ENCODE measurements around the gene GTSF1L. TPM values are rescaled to one million over a fixed set of nuclear protein-coding genes. Genes with fewer than 3 reads are reported as not detected.
A peak's percentile ranks its signal among the peaks of the same experiment; 100 is the strongest.

The GTSF1L gene
- total and polyA plus RNA-seq, 2 experiments from 2014 or later: not detected

DNA sequence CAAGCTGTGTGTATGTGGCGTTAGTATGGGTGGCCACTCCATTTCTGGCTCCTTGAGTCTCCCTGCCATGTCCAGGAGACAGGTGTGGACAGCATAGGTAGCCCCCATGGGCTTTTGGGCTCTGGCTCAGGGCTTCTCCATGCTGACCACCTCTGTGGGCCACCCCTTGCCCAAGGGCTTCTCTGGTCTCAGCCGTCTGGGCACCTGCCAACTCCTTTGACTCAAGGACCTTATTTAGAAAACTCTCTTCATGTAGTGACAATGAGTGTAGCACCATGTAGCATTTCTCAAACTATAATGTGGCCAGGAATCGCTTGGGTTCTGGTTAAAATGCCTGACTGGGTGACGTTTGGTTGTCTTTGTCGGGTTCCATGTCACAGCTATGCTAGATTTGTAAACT lies 5.1 kb upstream of the GTSF1L start:
- Histone ChIP-seq H3K27me3 (no peaks in the 10 kb centered on the region), H3K4me3 (no peak overlapping the region), H3K4me1 (ENCODE audit: low read depth) (no peaks in the 10 kb centered on the region), H3K9me3 (ENCODE audit: low read depth) (no peaks in the 10 kb centered on the region), H3K36me3 (no peaks in the 10 kb centered on the region), H3K27ac (no peak overlapping the region)
- no peak for TF ChIP-seq CTCF (IDR thresholded peaks at IDR 0.05; ENCODE audit: low read depth, low read length)
- no peak for DNase-seq (ENCODE audit: low read depth in 1 of 2, low spot score in 1 of 2)

- Histone ChIP-seq H3K27me3 (no peaks in the 10 kb centered on the region), H3K36me3 (no peaks in the 10 kb centered on the region), H3K27ac (no peak overlapping the region), H3K4me1 (ENCODE audit: low read depth) (no peaks in the 10 kb centered on the region), H3K9me3 (ENCODE audit: low read depth) (no peaks in the 10 kb centered on the region), H3K4me3 (no peak overlapping the region)
- peak in 1 of 2 donors; percentile 74 for DNase-seq (ENCODE audit: low read depth in 1 of 2, low spot score in 1 of 2)
- no peak for TF ChIP-seq CTCF (IDR thresholded peaks at IDR 0.05; ENCODE audit: low read depth, low read length)
Observed at GRCh38 chr20:43731469-43731868, 4.7 kb upstream of the GTSF1L start.

DNA sequence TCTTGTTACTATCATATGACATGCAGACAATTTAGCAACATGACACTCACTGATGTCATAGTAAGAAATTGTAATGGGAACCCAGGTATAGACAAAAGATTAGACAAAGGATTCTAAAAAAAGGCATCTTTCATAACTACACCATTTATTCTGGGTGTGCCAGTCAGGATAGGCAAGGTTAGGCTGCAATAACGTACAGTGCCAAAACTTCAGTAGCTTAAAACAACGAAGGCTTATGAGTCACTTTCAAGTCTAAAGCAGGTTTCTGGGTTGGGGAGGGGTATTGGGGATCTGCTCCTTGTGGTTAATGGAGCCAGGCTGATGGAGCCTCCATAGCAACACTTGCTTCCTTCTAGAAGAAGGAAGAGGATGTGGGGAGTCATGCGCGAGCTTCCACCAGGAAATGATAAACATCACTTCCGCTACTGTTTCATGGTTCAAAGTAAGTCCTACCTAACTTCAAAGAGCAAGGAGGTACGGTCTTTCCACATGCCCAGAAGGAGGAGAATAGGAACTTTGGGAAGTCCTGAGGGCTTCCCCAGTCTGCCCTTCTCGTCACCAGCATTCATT lies 2.0 kb upstream of the GTSF1L start:
- Histone ChIP-seq H3K36me3 (no peaks in the 10 kb centered on the region), H3K9me3 (ENCODE audit: low read depth) (no peaks in the 10 kb centered on the region), H3K4me1 (ENCODE audit: low read depth) (no peaks in the 10 kb centered on the region), H3K27me3 (no peaks in the 10 kb centered on the region), H3K4me3 (no peak overlapping the region), H3K27ac (no peak overlapping the region)
- no peak for DNase-seq (ENCODE audit: low read depth in 1 of 2, low spot score in 1 of 2)
- no peak for TF ChIP-seq CTCF (IDR thresholded peaks at IDR 0.05; ENCODE audit: low read depth, low read length)

- Histone ChIP-seq H3K4me3 (no peak overlapping the region), H3K27ac (no peak overlapping the region), H3K27me3 (no peaks in the 10 kb centered on the region), H3K4me1 (ENCODE audit: low read depth) (no peaks in the 10 kb centered on the region), H3K9me3 (ENCODE audit: low read depth) (no peaks in the 10 kb centered on the region), H3K36me3 (no peaks in the 10 kb centered on the region)
- no peak for TF ChIP-seq CTCF (IDR thresholded peaks at IDR 0.05; ENCODE audit: low read depth, low read length)
- DNase-seq (ENCODE audit: low read depth in 1 of 2, low spot score in 1 of 2): no peak
Observed at GRCh38 chr20:43727980-43728590, 1.3 kb upstream of the GTSF1L start.

DNA sequence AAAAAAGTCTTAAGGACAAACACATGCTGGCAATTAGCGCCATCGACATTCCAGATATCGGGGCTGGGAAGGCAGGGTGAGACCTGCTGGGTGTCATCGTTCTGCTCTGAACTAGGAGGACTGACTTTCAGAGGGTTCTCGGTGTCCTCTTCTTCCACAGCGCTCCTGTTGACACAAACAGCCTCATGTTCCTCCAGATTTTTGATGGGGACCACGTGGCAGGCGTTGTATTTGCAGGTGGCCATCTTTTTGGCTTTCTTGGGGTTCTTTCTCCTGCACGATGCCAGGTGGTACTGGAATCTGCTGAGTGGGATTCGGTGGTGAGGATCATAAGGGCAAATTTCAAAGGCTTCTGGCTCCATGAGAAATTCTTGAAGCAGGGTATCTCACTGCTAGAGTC lies 469 bp downstream of the GTSF1L start:
- Histone ChIP-seq H3K27ac (no peak overlapping the region), H3K4me1 (ENCODE audit: low read depth) (no peaks in the 10 kb centered on the region), H3K9me3 (ENCODE audit: low read depth) (no peaks in the 10 kb centered on the region), H3K4me3 (no peak overlapping the region), H3K27me3 (no peaks in the 10 kb centered on the region), H3K36me3 (no peaks in the 10 kb centered on the region)
- no peak for DNase-seq (ENCODE audit: low read depth in 1 of 2, low spot score in 1 of 2)
- no peak for TF ChIP-seq CTCF (IDR thresholded peaks at IDR 0.05; ENCODE audit: low read depth, low read length)
